ENCODE measurements around the gene EEIG2.

EEIG2 gene

GRCh38 chr1:108560874-108561459 lies 1.1 kb downstream of the EEIG2 start:
- peak overlapping the region; percentile 67 for H3K4me3 ChIP-seq (ENCODE audit: low read depth, low read length)
- TF ChIP-seq CTCF (IDR thresholded peaks at IDR 0.05; ENCODE audit: insufficient read depth, low read depth, low read length, missing control alignments): no peak
- DNase-seq (ENCODE audit: low read depth): peak; percentile 66

- peak; percentile 88 for DNase-seq (ENCODE audit: low read depth)
- no peak overlapping the region for H3K4me3 ChIP-seq (ENCODE audit: low read depth, low read length)
- peak; percentile 91 for TF ChIP-seq CTCF (IDR thresholded peaks at IDR 0.05; ENCODE audit: insufficient read depth, low read depth, low read length, missing control alignments)
Observed at GRCh38 chr1:108561689-108562326, 1.9 kb downstream of the EEIG2 start.

GRCh38 chr1:108563808-108564207 lies 3.9 kb downstream of the EEIG2 start:
- TF ChIP-seq CTCF (IDR thresholded peaks at IDR 0.05; ENCODE audit: insufficient read depth, low read depth, low read length, missing control alignments): no peak
- H3K4me3 ChIP-seq (ENCODE audit: low read depth, low read length): no peak overlapping the region
- no peak for DNase-seq (ENCODE audit: low read depth)

GRCh38 chr1:108565081-108565480 lies 5.2 kb downstream of the EEIG2 start:
- TF ChIP-seq CTCF (IDR thresholded peaks at IDR 0.05; ENCODE audit: insufficient read depth, low read depth, low read length, missing control alignments): no peak
- DNase-seq (ENCODE audit: low read depth): no peak
- no peak overlapping the region for H3K4me3 ChIP-seq (ENCODE audit: low read depth, low read length)

GRCh38 chr1:108565512-108565911 lies 5.6 kb downstream of the EEIG2 start:
- no peak for DNase-seq (ENCODE audit: low read depth)

GRCh38 chr1:108568589-108568988 lies 8.7 kb downstream of the EEIG2 start:
- no peak overlapping the region for H3K4me3 ChIP-seq (ENCODE audit: low read depth, low read length)
- no peak for DNase-seq (ENCODE audit: low read depth)
- no peak for TF ChIP-seq CTCF (IDR thresholded peaks at IDR 0.05; ENCODE audit: insufficient read depth, low read depth, low read length, missing control alignments)

More at GRCh38 chr1:108565512-108565911, 5.6 kb downstream of the EEIG2 start:
- TF ChIP-seq CTCF (IDR thresholded peaks at IDR 0.05; ENCODE audit: insufficient read depth, low read depth, low read length, missing control alignments): no peak
- H3K4me3 ChIP-seq (ENCODE audit: low read depth, low read length): no peak overlapping the region

All from GM12865 (cell line).